WTC11 (cell line): ENCODE results near the gene CEMIP. TPM values are rescaled to one million over a fixed set of nuclear protein-coding genes. Genes with fewer than 3 reads are reported as not detected.

Source experiments
- ATAC-seq: fragments of 200-7000 bp; cut with Tn5 transposase; 2 replicates; pipeline ENCODE4 v1.10.0; 2021; ENCODE audit warnings: mild to moderate bottlenecking, moderate library complexity
- CTCF ChIA-PET: fragments of 300-600 bp; sonication (Branson Sonifier 250); formaldehyde crosslinking; loops from one replicate; lab custom pipeline; 2021; ENCODE audit warnings: antibody characterized with exemption; lab: Charles Lee
- POLR2A ChIA-PET: fragments of 350-600 bp; sonication (Branson Sonifier 250); formaldehyde crosslinking; loops from one replicate; lab custom pipeline; 2021; ENCODE audit warnings: antibody characterized with exemption; lab: Charles Lee
- DNase-seq: peaks from one replicate; pipeline ENCODE4 v3.0.0; 2021; ENCODE audit warnings: low spot score
- H3K27ac Mint-ChIP-seq: 2 replicates; pipeline ENCODE4 v1.8.0; 2021; ENCODE audit warnings: mixed read lengths
- H3K27me3 Mint-ChIP-seq: 2 replicates; pipeline ENCODE4 v1.8.0; 2021; ENCODE audit warnings: low read depth, mild to moderate bottlenecking, moderate library complexity, mixed read lengths
- H3K36me3 Mint-ChIP-seq: 2 replicates; pipeline ENCODE4 v1.8.0; 2021; ENCODE audit warnings: mixed read lengths
- H3K4me1 Mint-ChIP-seq: 2 replicates; pipeline ENCODE4 v1.8.0; 2022; ENCODE audit warnings: mixed read lengths
- H3K4me3 Mint-ChIP-seq: 2 replicates; pipeline ENCODE4 v1.8.0; 2021; ENCODE audit warnings: mild to moderate bottlenecking, moderate library complexity, mixed read lengths
- H3K9me3 Mint-ChIP-seq: 2 replicates; pipeline ENCODE4 v1.8.0; 2021; ENCODE audit warnings: mixed read lengths
- AFF4 ChIP-seq: sonication (generic); formaldehyde crosslinking; IDR thresholded peaks from 2 replicates; pipeline ENCODE4 v1.8.1; 2023; ENCODE audit warnings: mild to moderate bottlenecking, missing genetic modification reagents, borderline replicate concordance
- ATF1 ChIP-seq: sonication (generic); formaldehyde crosslinking; IDR thresholded peaks from 2 replicates; pipeline ENCODE4 v1.8.1; 2023; ENCODE audit warnings: mild to moderate bottlenecking, moderate library complexity, missing genetic modification reagents
- ATF6 ChIP-seq: sonication (generic); formaldehyde crosslinking; IDR thresholded peaks from 2 replicates; pipeline ENCODE4 v1.8.1; 2023; ENCODE audit warnings: mild to moderate bottlenecking, missing genetic modification reagents
- ELF4 ChIP-seq: sonication (generic); formaldehyde crosslinking; IDR thresholded peaks from 2 replicates; pipeline ENCODE4 v1.8.1; 2022; ENCODE audit warnings: low read depth, mild to moderate bottlenecking, moderate library complexity, missing genetic modification reagents
- EMX1 ChIP-seq: fragments of 250-450 bp; sonication (Bioruptor Pico); IDR thresholded peaks from 2 replicates; pipeline ENCODE4 v1.8.0; 2021; ENCODE audit warnings: mild to moderate bottlenecking
- ETV6 ChIP-seq: sonication (generic); formaldehyde crosslinking; IDR thresholded peaks from 2 replicates; pipeline ENCODE4 v1.8.1; 2022; ENCODE audit warnings: mild to moderate bottlenecking, missing genetic modification reagents
- JAZF1 ChIP-seq: fragments of 250-450 bp; sonication (Bioruptor Pico); IDR thresholded peaks from 2 replicates; pipeline ENCODE4 v1.9.0; 2021; ENCODE audit warnings: moderate library complexity, mild to moderate bottlenecking, inconsistent platforms
- NFATC4 ChIP-seq: fragments of 250-450 bp; sonication (Bioruptor Pico); IDR thresholded peaks from 2 replicates; pipeline ENCODE4 v1.9.0; 2021; ENCODE audit warnings: mild to moderate bottlenecking
- NR1H2 ChIP-seq: sonication (generic); formaldehyde crosslinking; IDR thresholded peaks from 2 replicates; pipeline ENCODE4 v1.9.0; 2021; ENCODE audit warnings: mild to moderate bottlenecking, moderate library complexity, missing genetic modification reagents
- RELA ChIP-seq: sonication (generic); formaldehyde crosslinking; IDR thresholded peaks from 2 replicates; pipeline ENCODE4 v1.8.1; 2022; ENCODE audit warnings: missing genetic modification reagents, mild to moderate bottlenecking, borderline replicate concordance
- SMAD3 ChIP-seq: sonication (generic); formaldehyde crosslinking; IDR thresholded peaks from 2 replicates; pipeline ENCODE4 v1.8.0; 2022; ENCODE audit warnings: missing genetic modification reagents, mild to moderate bottlenecking, borderline replicate concordance
- SOX15 ChIP-seq: fragments of 250-450 bp; sonication (Bioruptor Pico); IDR thresholded peaks from 2 replicates; pipeline ENCODE4 v1.9.0; 2021; ENCODE audit warnings: mild to moderate bottlenecking
- SP1 ChIP-seq: sonication (generic); formaldehyde crosslinking; conservative IDR thresholded peaks from 2 replicates; pipeline ENCODE4 v1.8.1; 2022; ENCODE audit warnings: missing genetic modification reagents
- TP53 ChIP-seq: sonication (generic); formaldehyde crosslinking; IDR thresholded peaks from 2 replicates; pipeline ENCODE4 v1.8.1; 2023; ENCODE audit warnings: mild to moderate bottlenecking, missing genetic modification reagents
- ZNF396 ChIP-seq: fragments of 250-450 bp; sonication (Bioruptor Pico); IDR thresholded peaks from 2 replicates; pipeline ENCODE4 v1.8.0; 2021; ENCODE audit warnings: mild to moderate bottlenecking, moderate library complexity, borderline replicate concordance
- total RNA-seq: library from RNA; stranded (reverse); gene quantifications from 3 replicates; pipeline ENCODE4 v1.2.3, GENCODE V29; 2021
- TF ChIP-seq, protein P1 (sequence below): sonication (generic); formaldehyde crosslinking; IDR thresholded peaks from 2 replicates; pipeline ENCODE4 v1.8.0; 2022; ENCODE audit warnings: mild to moderate bottlenecking, missing genetic modification reagents
- TF ChIP-seq, protein P2 (sequence below): sonication (generic); formaldehyde crosslinking; IDR thresholded peaks from 2 replicates; pipeline ENCODE4 v1.8.1; 2023; ENCODE audit warnings: mild to moderate bottlenecking, missing genetic modification reagents, moderate library complexity
- TF ChIP-seq, protein P3 (sequence below): fragments of 250-450 bp; sonication (Bioruptor Pico); IDR thresholded peaks from 2 replicates; pipeline ENCODE4 v1.9.0; 2021; ENCODE audit warnings: mild to moderate bottlenecking
- TF ChIP-seq, protein P4 (sequence below): sonication (generic); formaldehyde crosslinking; IDR thresholded peaks from 2 replicates; pipeline ENCODE4 v1.8.0; 2023; ENCODE audit warnings: missing genetic modification reagents, mild to moderate bottlenecking, borderline replicate concordance

Gene CEMIP
- total RNA-seq, 1 experiment from 2014 or later: 0.87 TPM

GRCh38 chr15:80957976-80958375, 178.8 kb downstream of the CEMIP start:
- peaks cover 10% of the 10 kb centered on the region for H3K36me3 Mint-ChIP-seq
- TF ChIP-seq EMX1 (CRISPR knock-in tag) (no peak), AFF4 (CRISPR knock-in tag) (no peak), JAZF1 (CRISPR knock-in tag) (no peak), SOX15 (CRISPR knock-in tag) (no peak), SP1 (CRISPR knock-in tag) (no peak)
- TF ChIP-seq, protein P1, sequence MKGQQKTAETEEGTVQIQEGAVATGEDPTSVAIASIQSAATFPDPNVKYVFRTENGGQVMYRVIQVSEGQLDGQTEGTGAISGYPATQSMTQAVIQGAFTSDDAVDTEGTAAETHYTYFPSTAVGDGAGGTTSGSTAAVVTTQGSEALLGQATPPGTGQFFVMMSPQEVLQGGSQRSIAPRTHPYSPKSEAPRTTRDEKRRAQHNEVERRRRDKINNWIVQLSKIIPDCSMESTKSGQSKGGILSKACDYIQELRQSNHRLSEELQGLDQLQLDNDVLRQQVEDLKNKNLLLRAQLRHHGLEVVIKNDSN (CRISPR knock-in tag): no peak
- TF ChIP-seq, protein P2, sequence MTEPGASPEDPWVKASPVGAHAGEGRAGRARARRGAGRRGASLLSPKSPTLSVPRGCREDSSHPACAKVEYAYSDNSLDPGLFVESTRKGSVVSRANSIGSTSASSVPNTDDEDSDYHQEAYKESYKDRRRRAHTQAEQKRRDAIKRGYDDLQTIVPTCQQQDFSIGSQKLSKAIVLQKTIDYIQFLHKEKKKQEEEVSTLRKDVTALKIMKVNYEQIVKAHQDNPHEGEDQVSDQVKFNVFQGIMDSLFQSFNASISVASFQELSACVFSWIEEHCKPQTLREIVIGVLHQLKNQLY (CRISPR knock-in tag): no peak
- H3K4me1 Mint-ChIP-seq: peaks cover 47% of the 10 kb centered on the region
- H3K27me3 Mint-ChIP-seq: no peaks in the 10 kb centered on the region
- H3K4me3 Mint-ChIP-seq: no peak overlapping the region
- ChIA-PET CTCF (interaction anchor here (0.9 to 1.1 kb wide), 2 partner anchors 10 to 182 kb away, joined by 3 read pairs; no protein-coding TSS in a partner anchor), POLR2A (no interaction called here)
- DNase-seq (no peak), ATAC-seq (no peak)
- no peaks in the 10 kb centered on the region for H3K9me3 Mint-ChIP-seq
- no peak overlapping the region; the same call in 1 of the 2 replicates for H3K27ac Mint-ChIP-seq

DNA sequence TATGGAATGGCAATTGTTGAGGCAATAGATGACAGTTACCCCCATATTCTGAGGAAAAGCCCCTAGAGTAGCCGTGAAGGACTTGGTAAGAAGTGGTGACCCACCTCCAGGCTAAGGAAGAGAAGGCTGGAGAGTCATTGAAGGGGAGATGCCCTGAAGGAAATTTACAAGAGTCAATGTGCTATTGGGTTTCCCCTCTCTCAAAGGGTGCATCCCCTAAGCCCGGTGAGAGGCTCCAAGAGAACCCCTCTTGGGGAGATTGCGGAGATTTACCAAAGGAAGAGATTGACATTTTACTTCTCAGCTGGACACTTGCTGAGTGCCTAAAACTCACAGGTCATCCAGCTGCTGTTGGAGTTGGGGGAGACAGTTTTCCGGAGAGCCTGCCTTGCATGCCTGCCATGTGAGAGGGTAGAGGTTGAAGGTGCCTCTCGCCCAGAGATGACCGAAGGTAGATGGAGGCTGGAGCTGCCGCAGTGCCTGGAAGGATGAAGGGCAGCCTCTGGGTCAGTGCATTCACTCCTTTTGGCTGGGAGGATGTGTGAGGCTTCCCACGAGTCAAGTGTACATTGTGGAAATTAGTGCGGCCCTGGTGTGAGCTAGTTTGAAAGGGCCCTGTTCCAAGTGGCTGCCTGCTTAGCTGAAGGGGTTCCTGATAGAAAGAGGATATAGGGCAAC, 179.8 kb downstream of the CEMIP start:
- peaks cover 11% of the 10 kb centered on the region for H3K36me3 Mint-ChIP-seq
- ChIA-PET POLR2A (no interaction called here), CTCF (interaction anchor here (0.6 to 1.8 kb wide), 3 partner anchors 11 to 307 kb away, joined by 3 to 8 read pairs (median 5); no protein-coding TSS in a partner anchor)
- peaks cover 1% of the 10 kb centered on the region for H3K9me3 Mint-ChIP-seq
- DNase-seq (no peak), ATAC-seq (no peak)
- TF ChIP-seq, protein P3, sequence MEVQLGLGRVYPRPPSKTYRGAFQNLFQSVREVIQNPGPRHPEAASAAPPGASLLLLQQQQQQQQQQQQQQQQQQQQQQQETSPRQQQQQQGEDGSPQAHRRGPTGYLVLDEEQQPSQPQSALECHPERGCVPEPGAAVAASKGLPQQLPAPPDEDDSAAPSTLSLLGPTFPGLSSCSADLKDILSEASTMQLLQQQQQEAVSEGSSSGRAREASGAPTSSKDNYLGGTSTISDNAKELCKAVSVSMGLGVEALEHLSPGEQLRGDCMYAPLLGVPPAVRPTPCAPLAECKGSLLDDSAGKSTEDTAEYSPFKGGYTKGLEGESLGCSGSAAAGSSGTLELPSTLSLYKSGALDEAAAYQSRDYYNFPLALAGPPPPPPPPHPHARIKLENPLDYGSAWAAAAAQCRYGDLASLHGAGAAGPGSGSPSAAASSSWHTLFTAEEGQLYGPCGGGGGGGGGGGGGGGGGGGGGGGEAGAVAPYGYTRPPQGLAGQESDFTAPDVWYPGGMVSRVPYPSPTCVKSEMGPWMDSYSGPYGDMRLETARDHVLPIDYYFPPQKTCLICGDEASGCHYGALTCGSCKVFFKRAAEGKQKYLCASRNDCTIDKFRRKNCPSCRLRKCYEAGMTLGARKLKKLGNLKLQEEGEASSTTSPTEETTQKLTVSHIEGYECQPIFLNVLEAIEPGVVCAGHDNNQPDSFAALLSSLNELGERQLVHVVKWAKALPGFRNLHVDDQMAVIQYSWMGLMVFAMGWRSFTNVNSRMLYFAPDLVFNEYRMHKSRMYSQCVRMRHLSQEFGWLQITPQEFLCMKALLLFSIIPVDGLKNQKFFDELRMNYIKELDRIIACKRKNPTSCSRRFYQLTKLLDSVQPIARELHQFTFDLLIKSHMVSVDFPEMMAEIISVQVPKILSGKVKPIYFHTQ (CRISPR knock-in tag): no peak
- no peak for TF ChIP-seq NR1H2 (CRISPR knock-in tag)
- no peak for TF ChIP-seq ATF6
- TF ChIP-seq, protein P4, sequence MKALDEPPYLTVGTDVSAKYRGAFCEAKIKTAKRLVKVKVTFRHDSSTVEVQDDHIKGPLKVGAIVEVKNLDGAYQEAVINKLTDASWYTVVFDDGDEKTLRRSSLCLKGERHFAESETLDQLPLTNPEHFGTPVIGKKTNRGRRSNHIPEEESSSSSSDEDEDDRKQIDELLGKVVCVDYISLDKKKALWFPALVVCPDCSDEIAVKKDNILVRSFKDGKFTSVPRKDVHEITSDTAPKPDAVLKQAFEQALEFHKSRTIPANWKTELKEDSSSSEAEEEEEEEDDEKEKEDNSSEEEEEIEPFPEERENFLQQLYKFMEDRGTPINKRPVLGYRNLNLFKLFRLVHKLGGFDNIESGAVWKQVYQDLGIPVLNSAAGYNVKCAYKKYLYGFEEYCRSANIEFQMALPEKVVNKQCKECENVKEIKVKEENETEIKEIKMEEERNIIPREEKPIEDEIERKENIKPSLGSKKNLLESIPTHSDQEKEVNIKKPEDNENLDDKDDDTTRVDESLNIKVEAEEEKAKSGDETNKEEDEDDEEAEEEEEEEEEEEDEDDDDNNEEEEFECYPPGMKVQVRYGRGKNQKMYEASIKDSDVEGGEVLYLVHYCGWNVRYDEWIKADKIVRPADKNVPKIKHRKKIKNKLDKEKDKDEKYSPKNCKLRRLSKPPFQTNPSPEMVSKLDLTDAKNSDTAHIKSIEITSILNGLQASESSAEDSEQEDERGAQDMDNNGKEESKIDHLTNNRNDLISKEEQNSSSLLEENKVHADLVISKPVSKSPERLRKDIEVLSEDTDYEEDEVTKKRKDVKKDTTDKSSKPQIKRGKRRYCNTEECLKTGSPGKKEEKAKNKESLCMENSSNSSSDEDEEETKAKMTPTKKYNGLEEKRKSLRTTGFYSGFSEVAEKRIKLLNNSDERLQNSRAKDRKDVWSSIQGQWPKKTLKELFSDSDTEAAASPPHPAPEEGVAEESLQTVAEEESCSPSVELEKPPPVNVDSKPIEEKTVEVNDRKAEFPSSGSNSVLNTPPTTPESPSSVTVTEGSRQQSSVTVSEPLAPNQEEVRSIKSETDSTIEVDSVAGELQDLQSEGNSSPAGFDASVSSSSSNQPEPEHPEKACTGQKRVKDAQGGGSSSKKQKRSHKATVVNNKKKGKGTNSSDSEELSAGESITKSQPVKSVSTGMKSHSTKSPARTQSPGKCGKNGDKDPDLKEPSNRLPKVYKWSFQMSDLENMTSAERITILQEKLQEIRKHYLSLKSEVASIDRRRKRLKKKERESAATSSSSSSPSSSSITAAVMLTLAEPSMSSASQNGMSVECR (CRISPR knock-in tag): no peak
- TF ChIP-seq ELF4 (CRISPR knock-in tag): no peak
- TF ChIP-seq ZNF396 (CRISPR knock-in tag): no peak
- no peak for TF ChIP-seq RELA (CRISPR knock-in tag)
- no peak for TF ChIP-seq SMAD3
- TF ChIP-seq TP53 (CRISPR knock-in tag): no peak
- TF ChIP-seq NFATC4 (CRISPR knock-in tag): no peak
- no peak for TF ChIP-seq ETV6 (CRISPR knock-in tag)
- TF ChIP-seq, protein P2 (CRISPR knock-in tag): no peak
- TF ChIP-seq ATF1 (CRISPR knock-in tag): no peak
- TF ChIP-seq SP1 (CRISPR knock-in tag): no peak
- H3K27ac Mint-ChIP-seq: no peak overlapping the region
- peaks cover 41% of the 10 kb centered on the region for H3K4me1 Mint-ChIP-seq
- no peak overlapping the region for H3K4me3 Mint-ChIP-seq
- no peaks in the 10 kb centered on the region for H3K27me3 Mint-ChIP-seq
